Measurements from ENCODE around the gene IDI1.
A peak's percentile ranks its signal among the peaks of the same experiment; 100 is the strongest.
"Not testable (repeated sequence)": the region's sequence is repeated elsewhere in the genome, so short reads cannot be mapped to it uniquely, and the experiment has no call there.

The IDI1 gene

GRCh38 chr10:1048732-1049424 lies at the start of gene IDI1:
Gene IDI1 (minus strand): TSS chr10:1049119. CDS start chr10:1049003, 116 bp downstream.
- DNase-seq: peak; percentile 99

DNA sequence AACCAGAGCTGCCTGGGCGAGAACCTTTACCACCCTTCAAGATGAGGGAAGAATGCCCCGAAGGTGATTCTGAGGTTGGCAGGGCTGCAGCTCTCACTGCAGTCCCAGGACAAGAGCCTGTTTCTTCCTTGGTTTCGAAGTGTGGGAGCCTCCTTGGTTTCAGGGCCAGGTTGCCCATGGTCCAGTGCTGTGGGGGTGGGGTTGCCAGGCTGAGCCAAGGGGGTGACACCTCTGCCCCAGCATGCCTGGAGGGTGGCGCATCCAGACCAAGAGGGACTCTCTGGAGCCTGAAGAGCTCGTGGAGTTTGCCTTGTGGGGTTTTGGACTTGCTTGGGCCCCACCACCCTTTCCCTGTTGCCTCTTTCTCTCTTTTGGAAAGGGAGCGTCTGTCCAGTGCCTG lies 48.5 kb upstream of the IDI1 start:
- peak; percentile 40 for DNase-seq

- DNase-seq: peak; percentile 43
Observed at GRCh38 chr10:1096287-1096889, 47.5 kb upstream of the IDI1 start.

GRCh38 chr10:1095498-1095897 lies 46.6 kb upstream of the IDI1 start:
- DNase-seq: peak; percentile 42

DNA sequence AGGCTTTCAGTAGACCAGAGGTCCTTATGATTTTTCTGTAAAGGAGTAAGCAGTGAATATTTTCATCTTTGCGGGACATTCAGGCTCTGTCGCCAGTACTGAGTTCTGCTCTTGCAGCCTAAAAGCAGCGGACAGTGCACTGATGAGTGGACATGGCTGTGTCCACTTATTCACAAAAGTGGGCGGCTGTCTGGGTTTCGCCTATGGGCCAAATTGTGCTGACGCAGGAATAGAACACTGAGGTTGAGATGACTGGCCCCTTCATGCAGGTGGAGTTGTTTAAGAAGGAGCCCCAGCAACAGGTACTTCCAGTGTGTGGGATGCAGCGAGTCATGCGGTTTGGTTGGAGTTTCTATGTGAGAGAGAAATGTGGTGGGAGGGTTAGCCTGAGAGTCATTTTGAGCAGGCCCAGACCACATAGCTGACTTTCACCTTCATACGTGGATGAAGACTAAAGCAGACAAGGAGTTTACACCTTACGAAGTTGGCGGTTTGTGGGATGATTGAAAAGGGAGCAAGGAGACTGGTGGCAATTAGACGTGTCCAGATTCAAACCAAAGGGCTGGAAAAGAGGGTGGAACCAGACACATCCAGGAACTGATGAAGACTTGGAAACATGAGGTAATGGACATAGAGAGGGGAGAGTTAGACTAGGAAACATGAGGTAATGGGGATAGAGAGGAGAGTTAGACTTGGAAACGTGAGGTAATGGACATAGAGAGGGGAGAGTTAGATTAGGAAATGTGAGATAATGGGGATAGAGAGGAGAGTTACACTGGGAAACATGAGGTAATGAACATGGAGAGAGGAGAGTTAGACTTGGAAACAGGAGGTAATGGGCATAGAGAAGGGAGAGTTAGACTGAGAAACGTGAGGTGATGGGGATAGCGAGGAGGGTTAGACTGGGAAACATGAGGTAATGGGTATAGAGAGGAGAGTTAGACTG lies 45.5 kb upstream of the IDI1 start:
- no peak for DNase-seq

GRCh38 chr10:1093696-1094095 lies 44.8 kb upstream of the IDI1 start:
- no peak for DNase-seq

GRCh38 chr10:1090696-1091095 lies 41.8 kb upstream of the IDI1 start:
- no peak for DNase-seq

- no peak for DNase-seq
Observed at GRCh38 chr10:1089017-1089689, 40.2 kb upstream of the IDI1 start.

DNA sequence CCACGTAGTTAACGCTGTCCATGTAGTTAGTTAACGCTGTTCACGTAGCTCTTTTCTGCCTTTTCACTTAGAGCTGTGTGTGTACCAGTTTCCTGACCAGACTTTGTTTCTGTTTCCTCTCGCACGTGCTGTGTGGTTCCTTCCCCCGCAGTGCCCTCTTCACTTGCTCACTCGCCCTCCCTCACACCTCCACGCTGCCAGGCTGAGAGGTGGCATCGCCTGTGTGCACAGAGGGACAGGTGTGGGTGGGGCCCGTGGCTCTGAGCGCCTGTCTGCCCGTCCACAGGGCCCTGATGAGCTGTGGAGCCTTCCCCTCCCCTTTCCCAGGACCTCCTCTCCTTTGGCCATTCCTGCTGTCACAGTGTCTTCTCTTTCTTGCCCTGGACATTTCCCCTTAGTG lies 37.9 kb upstream of the IDI1 start:
- no peak for DNase-seq

- DNase-seq: no peak
Observed at GRCh38 chr10:1085258-1085657, 36.3 kb upstream of the IDI1 start.

GRCh38 chr10:1084011-1084950 lies 35.4 kb upstream of the IDI1 start:
- no peak for DNase-seq

DNA sequence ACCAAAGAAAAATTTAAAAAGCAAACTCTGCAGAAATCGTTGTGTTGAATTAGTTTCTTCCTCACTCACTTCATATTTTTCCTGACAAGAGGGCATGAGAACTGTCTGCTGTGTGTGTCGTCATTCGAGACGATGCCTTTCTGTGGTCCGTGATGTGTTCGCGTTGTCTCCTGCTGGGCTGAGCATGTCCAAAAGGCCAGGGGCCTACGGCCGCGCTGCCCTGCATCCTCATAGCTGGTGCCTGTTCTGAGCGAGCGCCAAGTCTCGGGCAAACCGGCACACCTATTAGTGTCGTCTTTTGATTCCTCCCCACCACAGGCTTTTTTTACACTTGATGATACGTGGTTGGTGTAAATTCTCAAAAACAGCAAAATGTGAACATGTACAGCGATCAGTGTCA lies 34.7 kb upstream of the IDI1 start:
- no peak for DNase-seq

DNA sequence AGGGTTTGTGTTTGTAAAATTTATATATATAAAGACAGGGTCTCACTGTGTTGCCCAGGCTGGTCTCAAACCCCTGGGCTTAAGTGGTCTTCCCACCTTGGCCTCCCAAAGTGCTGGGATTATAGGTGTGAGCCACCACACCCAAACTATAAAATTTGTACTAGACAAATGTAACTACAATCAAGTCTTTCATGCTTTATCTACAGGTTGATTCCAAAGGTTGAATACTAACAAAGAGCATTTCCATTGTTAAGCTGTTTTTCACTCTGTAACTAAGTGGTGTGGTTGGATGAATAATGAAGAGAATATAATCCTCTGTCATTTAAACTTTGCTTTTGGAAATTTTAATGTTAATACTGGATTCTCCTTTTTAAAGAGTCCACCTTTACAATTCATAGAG lies 29.7 kb upstream of the IDI1 start:
- no peak for DNase-seq

DNA sequence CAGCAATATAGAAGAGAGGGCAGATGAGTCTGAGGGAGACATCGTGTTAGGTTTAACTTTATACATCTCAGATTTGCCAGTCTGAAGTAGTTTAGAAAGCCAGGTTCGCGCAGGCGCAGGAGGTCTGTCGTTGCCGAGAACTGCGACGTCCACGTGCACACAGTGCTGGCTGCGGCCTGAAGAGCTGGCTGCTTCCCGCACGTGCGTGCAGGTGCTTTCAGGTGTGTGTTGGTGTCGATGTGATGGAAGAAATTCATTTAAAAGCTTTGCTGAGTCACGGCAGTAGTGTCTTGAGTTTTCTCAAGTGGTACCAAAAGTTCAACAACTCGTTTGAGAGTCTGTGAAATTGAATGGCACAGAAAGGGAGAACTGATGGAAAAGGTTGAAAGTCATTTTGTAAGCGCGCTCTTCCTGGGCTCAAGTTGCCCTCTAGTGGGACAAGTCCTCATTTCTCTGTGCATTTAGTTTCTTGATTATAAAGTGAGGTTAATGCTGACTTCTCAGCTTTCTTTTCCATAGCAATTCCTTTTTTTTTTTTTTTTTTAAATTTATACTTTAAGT lies 25.9 kb upstream of the IDI1 start:
- DNase-seq: no peak

GRCh38 chr10:1074052-1074747 lies 25.3 kb upstream of the IDI1 start:
- no peak for DNase-seq

DNA sequence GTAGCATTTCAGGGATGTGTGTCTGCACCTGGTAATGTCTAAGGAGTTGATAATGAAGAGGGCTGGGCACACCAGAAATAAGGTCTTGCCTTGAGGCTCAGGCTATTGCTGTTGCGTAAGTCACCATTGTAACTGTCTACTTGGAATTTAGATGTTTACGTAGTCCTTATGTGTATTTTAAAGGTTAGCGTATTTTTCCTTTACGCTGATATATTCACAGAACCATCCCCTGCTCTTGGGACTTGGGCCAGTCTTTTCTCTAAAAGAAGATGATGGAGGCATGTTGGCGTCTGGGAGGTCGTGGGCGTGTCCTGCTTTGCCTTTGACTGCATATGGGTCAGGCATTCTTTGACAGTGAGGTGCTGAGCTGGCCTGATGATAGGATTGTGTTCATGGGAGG lies 22.0 kb upstream of the IDI1 start:
- DNase-seq: peak; percentile 71

DNA sequence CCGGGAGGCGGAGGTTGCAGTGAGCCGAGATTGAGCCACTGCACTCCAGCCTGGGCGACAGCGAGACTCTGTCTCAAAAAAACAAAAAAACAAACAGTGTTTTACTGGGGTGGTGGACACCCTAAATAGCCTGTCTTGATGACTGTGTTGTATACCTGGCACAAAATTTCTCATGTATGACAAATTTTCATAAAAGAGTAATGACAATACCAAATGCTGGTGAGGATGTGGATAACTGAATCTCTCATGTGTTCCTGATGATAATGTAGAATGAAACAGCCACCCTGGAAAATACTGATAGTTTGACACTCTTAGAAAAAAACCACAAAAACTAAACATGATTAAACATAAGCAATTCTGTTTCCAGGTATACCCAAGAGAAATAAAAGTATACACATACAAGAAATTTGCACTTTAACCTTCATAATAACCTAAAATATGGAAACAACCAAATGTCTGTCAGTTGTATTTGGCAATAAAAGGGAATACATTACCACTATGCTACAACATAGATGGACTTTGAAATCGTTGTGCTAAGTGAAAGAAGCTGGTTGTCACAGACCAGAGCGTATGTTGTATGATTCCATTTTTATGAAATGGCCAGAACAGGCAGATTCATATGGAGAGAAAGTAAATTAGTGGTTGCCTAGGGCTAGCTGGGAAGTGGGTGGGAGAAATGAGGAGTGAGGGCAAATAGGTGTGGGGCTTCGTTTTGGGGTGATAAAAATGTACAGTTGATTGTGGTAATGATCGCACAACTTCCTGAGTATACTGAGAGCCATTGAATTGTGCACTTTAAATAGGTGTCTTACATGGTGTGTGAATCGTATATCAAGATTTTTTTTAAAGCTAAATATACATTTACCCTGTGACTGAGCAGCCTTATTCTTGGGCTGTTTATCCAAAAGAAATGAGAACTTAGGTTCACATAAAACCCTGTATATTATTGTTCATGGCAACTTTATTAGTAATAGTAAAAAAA lies 19.8 kb upstream of the IDI1 start:
- DNase-seq: no peak

DNA sequence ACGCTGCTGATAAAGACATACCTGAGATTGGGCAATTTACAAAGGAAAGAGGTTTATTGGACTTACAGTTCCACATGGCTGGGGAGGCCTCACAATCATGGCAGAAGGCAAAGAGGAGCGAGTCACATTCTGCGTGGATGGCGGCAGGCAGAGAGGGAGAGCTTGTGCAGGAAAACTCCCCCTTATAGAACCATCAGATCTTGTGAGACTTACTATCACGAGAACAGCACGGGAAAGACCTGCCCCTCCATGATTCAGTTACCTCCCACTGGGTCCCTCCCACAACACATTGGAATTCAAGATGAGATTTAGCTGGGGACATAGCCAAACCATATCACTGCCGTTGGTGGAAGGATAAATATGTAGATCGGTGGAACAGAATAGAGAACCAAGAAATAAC lies 17.8 kb upstream of the IDI1 start:
- not testable (repeated sequence) for DNase-seq

- DNase-seq: no peak
Observed at GRCh38 chr10:1064964-1065247, 16.0 kb upstream of the IDI1 start.

Measured in islet precursor cell (in vitro differentiated cells).